OCI-LY1 (cell line): ENCODE results near the gene UFSP2.

ENCODE experiments used
- H2AFZ ChIP-seq: fragments of 200-600 bp; sonication (generic), shearing (Covaris generic); 2 replicates; pipeline ENCODE4 v1.6.0; 2014; ENCODE audit warnings: antibody characterized with exemption, mild to moderate bottlenecking, low read length
- H3F3A ChIP-seq: fragments of 200-600 bp; sonication (generic), shearing (Covaris generic); 2 replicates; pipeline ENCODE4 v1.6.0; 2014; ENCODE audit warnings: mild to moderate bottlenecking, antibody characterized with exemption, low read length, moderate library complexity; ENCODE audit not compliant: insufficient read depth
- H3K27ac ChIP-seq: fragments of 200-600 bp; sonication (generic); 2 replicates; pipeline ENCODE4 v1.5.1; 2014; ENCODE audit warnings: low read length, mixed run types, mild to moderate bottlenecking, low read depth; ENCODE audit not compliant: poor library complexity, severe bottlenecking
- H3K27me3 ChIP-seq: fragments of 200-600 bp; sonication (generic); 2 replicates; pipeline ENCODE4 v1.6.0; 2014; ENCODE audit warnings: antibody characterized with exemption, mild to moderate bottlenecking, low read length, moderate library complexity; ENCODE audit not compliant: insufficient read depth
- H3K36me3 ChIP-seq: fragments of 200-600 bp; sonication (generic); 2 replicates; pipeline ENCODE4 v1.6.1; 2014; ENCODE audit warnings: mild to moderate bottlenecking, antibody characterized with exemption, low read length, moderate library complexity, mixed read lengths; ENCODE audit not compliant: insufficient read depth
- H3K4me1 ChIP-seq: fragments of 200-600 bp; sonication (generic); 2 replicates; pipeline ENCODE4 v1.5.1; 2014; ENCODE audit warnings: mild to moderate bottlenecking, low read length, moderate library complexity; ENCODE audit not compliant: insufficient read depth, severe bottlenecking
- H3K4me2 ChIP-seq: fragments of 200-600 bp; sonication (generic), shearing (Covaris generic); 2 replicates; pipeline ENCODE4 v1.6.1; 2014; ENCODE audit warnings: low read length
- H3K4me3 ChIP-seq: fragments of 200-600 bp; sonication (generic); 2 replicates; pipeline ENCODE4 v1.5.1; 2014; ENCODE audit warnings: low read length, low read depth, mild to moderate bottlenecking, mixed read lengths; ENCODE audit not compliant: poor library complexity, severe bottlenecking
- H3K79me2 ChIP-seq: fragments of 200-600 bp; shearing (Covaris generic); 2 replicates; pipeline ENCODE4 v1.6.1; 2016; ENCODE audit warnings: mixed run types, low read length, mixed read lengths; ENCODE audit not compliant: insufficient read depth
- H3K9ac ChIP-seq: fragments of 200-600 bp; sonication (generic), shearing (Covaris generic); 2 replicates; pipeline ENCODE4 v1.6.1; 2014; ENCODE audit warnings: mild to moderate bottlenecking, low read length, mixed read lengths
- H3K9me2 ChIP-seq: fragments of 200-600 bp; sonication (generic), shearing (Covaris generic); 2 replicates; pipeline ENCODE4 v1.6.1; 2014; ENCODE audit warnings: low read depth, mild to moderate bottlenecking, low read length, mixed read lengths
- H3K9me3 ChIP-seq: fragments of 200-600 bp; shearing (Covaris generic); 2 replicates; pipeline ENCODE4 v1.6.1; 2014; ENCODE audit warnings: low read length, mixed read lengths
- H4K20me1 ChIP-seq: fragments of 200-600 bp; sonication (generic), shearing (Covaris generic); 2 replicates; pipeline ENCODE4 v1.6.0; 2016; ENCODE audit warnings: mild to moderate bottlenecking, low read length; ENCODE audit not compliant: insufficient read depth
- EZH2 ChIP-seq: fragments of 200-600 bp; sonication (generic), shearing (Covaris generic); IDR thresholded peaks from 2 replicates; pipeline ENCODE4 v1.8.0; 2017; ENCODE audit warnings: borderline replicate concordance, mixed run types, mild to moderate bottlenecking, antibody characterized with exemption, low read length, moderate library complexity, mixed read lengths
- TF ChIP-seq, protein P1 (sequence below): fragments of 200-600 bp; sonication (generic), shearing (Covaris generic); IDR thresholded peaks from 2 replicates; pipeline ENCODE4 v1.5.1; 2017; ENCODE audit warnings: mild to moderate bottlenecking, antibody characterized with exemption, low read length, moderate library complexity, mixed read lengths

The UFSP2 gene

DNA sequence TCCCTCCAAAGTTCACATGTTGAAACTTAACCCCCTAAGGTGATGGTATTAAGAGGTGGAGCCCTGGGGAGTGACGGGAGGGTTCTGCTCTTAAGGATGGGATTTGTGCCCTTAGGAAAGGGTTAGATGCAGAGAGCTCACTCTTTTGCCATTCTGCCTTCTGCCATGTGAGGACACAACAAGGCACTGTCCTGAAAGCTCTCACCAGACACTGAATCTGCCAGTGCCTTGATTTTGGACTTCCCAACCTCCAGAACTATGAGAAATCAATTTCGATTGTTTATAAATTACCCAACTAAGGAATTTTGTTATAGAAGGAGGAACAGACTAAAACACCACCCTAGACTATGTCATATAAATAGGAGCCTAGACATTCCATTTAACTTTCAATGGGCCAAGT lies 41.7 kb downstream of the UFSP2 start:
- no peaks in the 10 kb centered on the region for H3F3A ChIP-seq
- no peak overlapping the region for H3K4me2 ChIP-seq

DNA sequence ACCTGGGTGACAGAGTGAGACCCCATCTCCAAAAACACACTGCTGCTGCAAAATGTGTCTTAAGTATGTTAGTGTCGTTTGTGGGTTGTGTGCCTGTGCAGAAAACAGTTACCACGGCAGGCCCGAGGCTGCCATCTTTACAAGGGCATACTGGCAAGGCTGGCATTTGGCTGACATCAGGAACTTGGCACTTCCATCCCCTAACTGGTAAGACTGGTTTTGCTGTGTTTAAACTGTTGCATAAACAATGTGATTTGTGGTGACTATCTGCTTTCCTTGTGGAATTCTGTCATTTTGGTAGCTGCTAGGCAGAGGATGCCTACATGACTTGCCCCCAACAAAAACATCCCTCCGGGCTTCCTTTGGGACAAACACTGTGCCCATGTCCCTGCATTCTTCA lies 42.3 kb downstream of the UFSP2 start:
- H3K4me1 ChIP-seq, result no peaks in the 10 kb centered on the region
- H2AFZ ChIP-seq, result no peak overlapping the region
- H3K4me2 ChIP-seq, result no peak overlapping the region
- no peak for TF ChIP-seq EZH2
- TF ChIP-seq, protein P1, sequence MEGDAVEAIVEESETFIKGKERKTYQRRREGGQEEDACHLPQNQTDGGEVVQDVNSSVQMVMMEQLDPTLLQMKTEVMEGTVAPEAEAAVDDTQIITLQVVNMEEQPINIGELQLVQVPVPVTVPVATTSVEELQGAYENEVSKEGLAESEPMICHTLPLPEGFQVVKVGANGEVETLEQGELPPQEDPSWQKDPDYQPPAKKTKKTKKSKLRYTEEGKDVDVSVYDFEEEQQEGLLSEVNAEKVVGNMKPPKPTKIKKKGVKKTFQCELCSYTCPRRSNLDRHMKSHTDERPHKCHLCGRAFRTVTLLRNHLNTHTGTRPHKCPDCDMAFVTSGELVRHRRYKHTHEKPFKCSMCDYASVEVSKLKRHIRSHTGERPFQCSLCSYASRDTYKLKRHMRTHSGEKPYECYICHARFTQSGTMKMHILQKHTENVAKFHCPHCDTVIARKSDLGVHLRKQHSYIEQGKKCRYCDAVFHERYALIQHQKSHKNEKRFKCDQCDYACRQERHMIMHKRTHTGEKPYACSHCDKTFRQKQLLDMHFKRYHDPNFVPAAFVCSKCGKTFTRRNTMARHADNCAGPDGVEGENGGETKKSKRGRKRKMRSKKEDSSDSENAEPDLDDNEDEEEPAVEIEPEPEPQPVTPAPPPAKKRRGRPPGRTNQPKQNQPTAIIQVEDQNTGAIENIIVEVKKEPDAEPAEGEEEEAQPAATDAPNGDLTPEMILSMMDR, result no peak
- no peak overlapping the region for H3K27ac ChIP-seq
- no peaks in the 10 kb centered on the region for H3K9me2 ChIP-seq
- no peaks in the 10 kb centered on the region for H3K79me2 ChIP-seq
- H3K9ac ChIP-seq, result no peak overlapping the region
- no peaks in the 10 kb centered on the region for H4K20me1 ChIP-seq
- H3F3A ChIP-seq, result no peaks in the 10 kb centered on the region
- peaks cover 7% of the 10 kb centered on the region; the same call in 1 of the 2 replicates for H3K9me3 ChIP-seq
- no peak overlapping the region for H3K4me3 ChIP-seq
- peaks cover 5% of the 10 kb centered on the region; the same call in 1 of the 2 replicates for H3K36me3 ChIP-seq
- H3K27me3 ChIP-seq, result no peaks in the 10 kb centered on the region

More for the DNA sequence above, 41.7 kb downstream of the UFSP2 start:
- peaks cover 7% of the 10 kb centered on the region; the same call in 1 of the 2 replicates for H3K9me3 ChIP-seq
- H4K20me1 ChIP-seq, result no peaks in the 10 kb centered on the region
- H3K27me3 ChIP-seq, result no peaks in the 10 kb centered on the region
- H2AFZ ChIP-seq, result no peak overlapping the region
- no peaks in the 10 kb centered on the region for H3K79me2 ChIP-seq
- no peak overlapping the region for H3K9ac ChIP-seq
- H3K9me2 ChIP-seq, result no peaks in the 10 kb centered on the region
- TF ChIP-seq, protein P1, result no peak
- TF ChIP-seq EZH2, result no peak
- H3K4me3 ChIP-seq, result no peak overlapping the region
- no peaks in the 10 kb centered on the region for H3K4me1 ChIP-seq
- no peak overlapping the region for H3K27ac ChIP-seq
- peaks cover 3% of the 10 kb centered on the region; the same call in 1 of the 2 replicates for H3K36me3 ChIP-seq

DNA sequence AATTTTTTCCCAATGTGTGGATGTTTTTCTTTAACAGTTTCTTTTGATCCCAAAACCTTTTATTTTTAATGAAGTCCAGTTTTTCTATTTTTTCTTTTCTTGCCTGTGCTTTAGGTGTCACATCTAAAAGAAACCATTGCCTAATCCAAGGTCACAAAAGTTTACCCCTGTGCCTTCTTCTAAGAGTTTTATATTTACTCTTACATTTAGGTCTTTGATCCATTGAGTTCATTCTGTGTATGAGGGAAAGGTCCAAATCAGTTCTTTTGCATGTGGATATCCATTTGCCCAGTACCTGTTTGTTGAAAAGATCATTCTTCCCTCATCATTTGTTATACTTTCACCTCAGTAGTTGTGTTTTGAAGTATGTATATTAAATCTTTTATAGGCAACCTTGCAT lies 43.0 kb downstream of the UFSP2 start:
- Histone ChIP-seq H3F3A (no peaks in the 10 kb centered on the region), H3K9me3 (peaks cover 7% of the 10 kb centered on the region; the same call in 1 of the 2 replicates), H3K36me3 (peaks cover 11% of the 10 kb centered on the region), H3K9me2 (no peaks in the 10 kb centered on the region), H3K27ac (no peak overlapping the region), H3K79me2 (no peaks in the 10 kb centered on the region), H3K4me2 (no peak overlapping the region), H3K9ac (no peak overlapping the region), H2AFZ (no peak overlapping the region), H3K27me3 (no peaks in the 10 kb centered on the region), H3K4me1 (no peaks in the 10 kb centered on the region), H3K4me3 (no peak overlapping the region), H4K20me1 (no peaks in the 10 kb centered on the region)
- TF ChIP-seq EZH2, result no peak
- TF ChIP-seq, protein P1, result no peak
